HCEC 1CT (cell line): ENCODE data around the gene AFF4.
A peak's percentile ranks its signal among the peaks of the same experiment; 100 is the strongest.
"Not testable (repeated sequence)": the region's sequence is repeated elsewhere in the genome, so short reads cannot be mapped to it uniquely, and the experiment has no call there.

ENCODE experiments used
- DNase-seq: peaks from one replicate; pipeline ENCODE4 v3.0.0-alpha.2; 2017

AFF4 gene

DNA sequence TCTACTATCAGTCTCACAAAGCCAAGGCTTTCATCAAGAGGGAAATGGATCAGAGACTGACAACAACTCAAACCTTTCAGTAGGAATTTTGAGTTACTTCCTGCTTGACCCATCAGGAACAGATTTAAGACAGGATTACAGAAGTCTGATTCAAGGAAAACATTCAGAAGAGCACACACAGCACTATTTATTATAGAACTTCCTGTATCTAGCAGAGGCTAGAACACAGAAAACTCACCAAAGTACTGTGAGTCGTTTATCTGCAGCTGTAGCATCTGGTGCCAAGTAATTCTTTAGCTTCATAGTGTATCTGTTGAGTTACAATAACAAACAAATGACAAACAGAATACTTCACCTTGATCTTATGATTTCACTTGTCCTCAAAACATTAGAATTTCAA, 76.2 kb downstream of the AFF4 start:
- no peak for DNase-seq

DNA sequence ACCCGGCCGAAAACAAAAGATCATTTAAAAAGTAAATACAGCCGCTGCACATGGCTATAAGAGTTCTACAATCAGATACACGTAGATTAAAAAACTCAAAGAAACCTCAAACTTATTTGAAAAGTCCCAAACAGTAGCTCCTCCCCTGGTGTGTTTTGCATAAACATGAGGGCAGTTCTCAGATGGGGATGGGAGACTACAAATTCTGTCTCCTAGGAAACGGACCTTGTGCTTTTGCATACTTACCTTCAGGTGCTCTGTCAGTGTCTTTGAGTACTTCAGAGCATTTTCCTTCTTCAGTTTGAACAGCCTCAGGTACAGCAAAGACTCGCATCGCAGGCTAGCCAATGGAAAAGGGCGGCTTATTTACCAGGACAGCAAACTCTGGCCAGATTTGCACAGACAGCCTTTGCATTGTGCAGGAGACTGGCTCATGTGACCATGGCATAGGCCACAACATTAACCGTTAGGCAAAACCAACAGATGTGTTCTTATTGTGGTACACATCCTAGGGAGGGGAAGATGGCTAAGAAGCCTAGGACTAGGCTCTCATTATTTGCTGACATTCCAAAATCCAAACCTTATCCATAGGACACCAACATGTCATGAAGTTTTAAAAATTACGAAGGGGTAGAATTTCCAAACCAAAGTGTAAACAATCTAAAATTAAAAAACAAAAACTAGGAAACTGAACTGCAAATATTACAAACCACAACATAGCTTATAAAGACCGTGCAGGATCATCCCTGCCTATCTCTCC, 77.2 kb downstream of the AFF4 start:
- no peak for DNase-seq

DNA sequence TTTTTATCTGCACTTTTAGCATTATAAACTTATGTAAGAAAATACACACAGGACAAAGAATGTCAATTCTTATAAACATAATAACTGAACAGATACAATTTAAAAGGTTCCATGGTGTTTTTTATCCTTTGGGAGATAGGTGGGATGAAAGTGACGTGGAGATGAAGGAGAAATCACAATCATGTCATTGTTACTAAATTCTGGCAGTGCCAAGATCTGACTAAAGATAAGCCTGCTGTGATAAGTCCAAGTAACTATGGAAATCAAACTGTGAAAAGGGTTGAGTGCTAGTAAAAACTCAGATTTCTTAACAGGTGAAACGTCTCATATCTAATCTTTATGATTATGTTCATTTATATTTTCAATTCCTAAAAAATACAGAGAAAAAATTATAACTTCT, 78.9 kb downstream of the AFF4 start:
- DNase-seq, result no peak

DNA sequence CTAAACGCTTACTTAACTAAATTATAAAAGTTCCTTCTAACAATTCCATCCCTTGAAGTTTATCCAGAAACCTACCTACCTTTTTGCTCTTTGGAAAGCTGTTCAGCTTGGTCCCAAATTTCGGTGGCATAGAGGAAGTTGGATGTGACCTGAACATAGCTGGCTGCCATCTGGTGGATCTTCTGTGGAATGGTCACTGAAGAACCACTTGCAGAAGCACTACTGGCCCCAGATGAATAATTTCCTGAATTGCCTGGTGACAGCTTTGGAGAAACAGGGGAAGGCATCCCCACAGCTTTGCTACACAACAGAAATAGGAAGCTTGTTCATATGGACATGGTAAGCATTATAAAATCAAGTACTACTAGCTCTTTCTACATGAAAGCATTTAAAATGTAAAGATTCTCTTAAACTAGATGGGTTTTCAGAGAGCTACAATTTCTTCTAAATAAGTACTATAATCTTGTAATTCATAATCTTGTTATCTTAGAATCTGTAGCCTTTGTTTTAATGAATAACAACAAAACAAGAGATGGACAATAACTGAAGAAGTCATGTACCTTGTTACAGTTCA, 80.1 kb downstream of the AFF4 start:
- peak; percentile 69 for DNase-seq

DNA sequence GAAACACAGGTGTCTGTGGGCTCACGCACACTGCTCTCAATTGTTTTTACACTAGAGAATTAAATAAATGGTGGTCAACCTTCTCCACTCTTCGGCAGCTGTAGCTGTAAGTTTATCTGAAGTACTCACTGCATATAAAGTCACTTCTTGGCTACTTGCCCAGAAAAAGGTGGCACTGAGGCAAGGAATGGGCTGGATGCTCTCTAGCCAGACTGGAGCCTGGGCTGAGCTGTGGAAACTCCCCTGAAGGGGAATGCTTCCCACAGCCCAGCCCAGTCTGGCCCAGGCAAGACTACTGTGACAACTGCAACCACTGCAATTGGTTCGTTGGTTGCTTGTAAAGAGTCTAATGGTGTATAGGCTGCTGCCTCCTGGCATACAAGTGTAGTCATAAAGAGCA, 85.5 kb downstream of the AFF4 start:
- no peak for DNase-seq

DNA sequence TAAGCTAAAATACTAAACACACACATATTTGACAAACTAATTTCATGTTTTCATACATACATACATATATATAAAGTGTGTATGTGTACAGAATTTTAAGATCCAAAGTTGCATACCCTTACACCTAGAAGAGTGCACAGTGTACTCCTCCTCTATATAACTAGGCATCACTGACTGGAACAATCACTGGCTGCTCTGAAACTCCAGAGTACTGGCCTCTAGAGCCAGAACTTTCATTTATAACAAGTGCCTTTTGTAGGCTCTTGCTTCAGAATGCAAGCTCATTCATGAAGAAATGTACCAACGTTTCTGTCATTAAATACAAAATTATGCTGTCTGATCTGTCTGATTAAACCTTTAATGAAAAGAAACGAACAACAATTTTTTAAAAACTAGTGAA, 86.0 kb downstream of the AFF4 start:
- DNase-seq, result no peak

DNA sequence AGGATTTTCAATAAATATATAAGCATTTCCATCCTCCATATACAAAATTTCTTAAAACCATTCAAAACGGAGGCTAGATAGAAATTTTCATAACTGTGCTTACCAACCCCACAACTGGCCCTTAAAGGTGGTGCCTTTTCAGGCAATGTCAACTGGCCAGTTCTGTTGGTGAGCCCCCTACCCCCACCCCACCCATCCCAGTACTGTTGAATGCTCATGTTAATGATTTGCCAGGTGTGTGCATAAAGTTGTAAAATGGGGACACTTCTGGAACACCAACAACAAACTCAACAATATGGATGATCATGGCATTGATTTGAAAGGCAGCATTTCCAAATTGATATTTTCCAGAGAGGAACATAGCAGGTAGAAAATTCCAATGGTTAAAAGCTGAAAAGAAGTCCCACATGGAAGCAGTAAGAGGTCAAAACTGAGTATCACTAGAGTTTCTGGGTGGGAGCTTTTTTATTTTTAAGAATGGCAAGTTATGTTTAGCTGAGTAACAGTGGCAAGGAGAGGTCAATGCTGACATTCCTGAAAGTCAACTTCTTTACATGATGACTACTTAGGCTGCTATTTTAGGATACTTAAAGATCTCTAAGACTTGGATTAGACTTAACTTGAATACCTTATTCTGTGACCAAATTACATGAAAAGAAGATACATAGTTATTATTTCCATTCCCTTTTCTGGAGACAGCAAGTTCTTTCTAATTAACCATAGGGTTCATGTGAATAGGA, 87.2 kb downstream of the AFF4 start:
- peak; percentile 13 for DNase-seq

DNA sequence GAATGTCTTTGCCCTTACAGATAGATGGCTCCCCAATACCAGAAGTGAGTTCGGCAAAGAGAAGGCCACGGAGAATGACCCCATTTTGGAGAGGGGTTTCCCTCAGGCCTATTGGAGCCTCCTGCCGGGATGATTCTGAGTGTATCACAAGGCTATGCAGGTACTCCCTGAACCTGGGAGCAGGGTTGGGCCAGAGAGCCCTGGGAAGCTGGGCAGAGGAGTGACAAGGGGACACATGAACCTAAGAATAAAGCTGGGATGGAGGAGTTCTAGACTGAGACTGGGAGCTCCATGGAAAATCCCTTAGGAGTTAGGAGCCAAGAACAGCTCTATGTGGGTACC, 89.5 kb downstream of the AFF4 start:
- DNase-seq, result no peak

DNA sequence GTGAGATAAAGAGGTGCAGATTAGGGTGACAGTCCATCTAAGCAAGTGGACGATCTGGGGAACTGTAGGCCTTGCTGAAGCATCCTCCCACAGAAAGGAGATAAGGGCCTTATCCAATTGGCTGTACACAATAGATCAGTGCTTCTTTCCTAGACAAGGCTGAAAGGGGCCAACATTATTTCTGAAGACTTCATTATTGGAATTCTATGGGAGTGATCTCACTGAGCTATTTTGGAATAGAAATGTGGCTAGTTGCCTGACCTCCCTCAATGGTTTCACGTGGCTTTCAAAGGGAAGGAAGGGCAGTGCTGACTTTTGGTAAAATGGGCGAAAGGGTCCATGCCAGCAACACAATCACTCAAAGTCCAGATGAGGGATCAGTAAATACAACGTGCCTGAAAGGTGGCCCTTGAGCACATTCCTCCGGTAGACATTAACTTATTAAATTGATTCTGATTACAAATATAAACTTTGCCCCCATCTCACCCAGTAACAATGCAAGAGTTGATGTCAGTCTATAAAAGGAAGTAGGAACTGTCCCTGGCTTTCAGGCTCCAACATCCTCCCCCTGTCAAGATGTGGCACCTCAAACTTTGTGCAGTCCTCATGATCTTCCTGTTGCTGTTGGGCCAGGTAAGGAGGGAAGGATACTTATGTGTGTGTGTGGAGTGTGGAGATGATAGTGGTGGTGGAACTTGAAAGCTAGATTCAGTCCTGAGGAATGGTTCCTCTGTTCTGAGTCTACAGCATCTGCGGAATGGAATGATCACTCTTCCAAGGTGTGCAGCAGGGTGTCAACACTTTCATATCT, 90.1 kb downstream of the AFF4 start, which contains the start of gene LEAP2:
LEAP2 (plus strand) TSS at position 550 of the 811 bp plus-strand sequence; CDS start at position 577, 27 bp downstream.
- no peak for DNase-seq

DNA sequence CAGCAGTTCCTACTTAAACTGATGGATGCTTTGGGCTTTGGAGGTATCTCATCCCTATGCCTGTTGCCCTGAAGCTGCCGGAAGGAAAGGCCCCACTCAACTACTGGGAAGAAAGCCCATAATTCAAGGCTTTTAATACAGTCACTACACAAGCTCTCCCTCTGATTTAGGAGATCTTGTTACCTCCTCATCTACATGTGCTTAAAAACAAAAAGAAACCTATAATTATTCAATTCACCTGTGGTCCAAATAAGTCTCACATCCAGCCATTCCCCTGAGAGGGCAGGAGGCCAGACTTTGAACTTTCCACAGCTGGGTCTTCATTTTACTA, 90.7 kb downstream of the AFF4 start:
- no peak for DNase-seq

DNA sequence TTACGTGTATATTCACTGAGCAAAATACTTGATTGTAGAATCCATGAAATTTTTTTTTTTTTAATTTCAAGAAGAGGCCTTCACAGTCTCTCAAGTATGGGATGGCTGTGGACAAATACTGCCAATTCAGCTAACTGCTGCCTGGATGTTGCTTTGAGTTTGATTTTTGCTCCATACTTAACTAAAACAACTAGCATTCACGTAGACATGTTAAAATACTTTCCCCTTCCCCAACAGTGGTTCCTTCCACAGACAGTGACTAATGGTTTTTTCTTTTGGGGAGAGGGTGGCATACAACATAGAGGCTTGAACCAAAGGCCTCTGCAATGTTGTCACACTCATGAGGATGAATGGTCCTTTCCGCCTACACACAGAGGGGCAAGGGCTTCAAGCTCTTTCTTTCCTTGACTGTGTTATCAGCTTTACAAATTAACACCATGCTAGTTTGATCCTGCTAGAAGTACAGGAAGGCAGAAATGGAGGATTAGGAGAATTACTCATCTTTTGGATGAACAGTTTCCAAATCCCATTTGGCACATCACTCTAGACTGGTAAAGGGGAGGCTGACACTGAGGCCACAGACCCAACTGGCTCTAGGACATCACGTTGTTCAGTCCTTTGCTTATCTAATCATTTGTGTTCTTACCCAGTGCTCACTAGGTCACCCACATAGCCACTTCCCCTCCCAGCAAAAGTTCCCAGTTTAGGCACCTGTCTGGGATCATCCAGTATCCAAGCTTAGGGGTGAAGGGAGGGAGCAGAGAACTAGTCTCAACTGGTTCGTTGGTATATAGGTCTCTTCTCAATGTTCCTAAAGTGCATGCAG, 91.8 kb downstream of the AFF4 start:
- no peak for DNase-seq

DNA sequence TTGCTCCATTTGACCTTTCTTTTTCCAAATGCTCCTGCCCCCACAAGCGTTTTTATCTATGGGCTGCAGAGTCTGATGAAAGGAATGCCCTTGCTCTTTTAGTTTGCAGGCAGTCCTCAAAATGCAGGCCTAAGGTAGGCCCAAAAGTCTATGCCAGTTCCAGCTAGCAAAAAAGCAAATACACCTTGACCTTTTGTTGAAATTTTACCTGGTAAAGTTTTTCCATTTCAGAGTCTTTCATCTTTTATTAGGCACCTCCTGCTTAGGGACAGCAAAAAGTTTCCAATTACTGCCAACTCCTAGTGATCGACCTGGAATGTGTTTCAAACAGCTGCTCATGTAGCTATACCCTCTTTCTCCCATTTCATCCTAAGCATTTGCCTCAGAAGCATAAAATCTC, 92.6 kb downstream of the AFF4 start:
- no peak for DNase-seq

DNA sequence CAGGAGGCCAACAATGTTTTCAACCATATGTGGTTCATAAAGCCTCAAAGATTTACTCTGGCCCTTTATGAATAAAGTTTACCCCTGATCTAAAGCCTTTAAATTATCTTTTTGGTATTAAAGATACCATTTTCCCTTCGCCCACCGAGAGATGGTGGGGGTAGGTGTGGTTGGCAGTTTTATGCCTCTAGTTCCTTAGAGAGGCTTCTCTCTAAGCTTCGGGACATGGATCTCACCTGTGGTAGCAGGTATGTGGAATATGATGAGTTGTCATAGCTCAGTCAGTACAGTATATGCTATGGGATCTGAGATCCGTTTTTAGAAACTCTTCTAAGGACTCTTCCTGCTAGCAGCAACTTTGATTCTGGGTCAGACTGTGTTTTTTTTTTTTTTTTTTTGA, 94.7 kb downstream of the AFF4 start:
- no peak for DNase-seq

DNA sequence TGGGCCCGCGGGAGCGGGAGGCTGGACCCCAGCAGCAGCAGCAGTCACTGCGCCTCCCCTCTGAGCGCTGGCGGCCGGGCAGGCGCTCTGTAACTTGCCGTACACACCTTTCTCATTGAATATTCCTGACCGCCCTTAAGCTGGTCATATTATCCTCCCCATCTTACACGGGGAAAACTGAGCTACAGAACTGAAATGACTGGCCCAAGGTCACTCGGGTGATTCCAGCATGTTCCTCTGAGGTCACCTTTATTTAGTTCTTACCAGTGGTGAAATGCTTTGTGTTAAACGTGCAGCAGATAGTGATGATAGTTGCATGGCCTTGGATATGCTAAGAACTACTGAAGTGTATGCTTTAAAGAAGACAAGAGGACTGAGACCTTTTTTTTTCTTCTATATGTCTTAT, 96.4 kb downstream of the AFF4 start:
- DNase-seq, result no peak

DNA sequence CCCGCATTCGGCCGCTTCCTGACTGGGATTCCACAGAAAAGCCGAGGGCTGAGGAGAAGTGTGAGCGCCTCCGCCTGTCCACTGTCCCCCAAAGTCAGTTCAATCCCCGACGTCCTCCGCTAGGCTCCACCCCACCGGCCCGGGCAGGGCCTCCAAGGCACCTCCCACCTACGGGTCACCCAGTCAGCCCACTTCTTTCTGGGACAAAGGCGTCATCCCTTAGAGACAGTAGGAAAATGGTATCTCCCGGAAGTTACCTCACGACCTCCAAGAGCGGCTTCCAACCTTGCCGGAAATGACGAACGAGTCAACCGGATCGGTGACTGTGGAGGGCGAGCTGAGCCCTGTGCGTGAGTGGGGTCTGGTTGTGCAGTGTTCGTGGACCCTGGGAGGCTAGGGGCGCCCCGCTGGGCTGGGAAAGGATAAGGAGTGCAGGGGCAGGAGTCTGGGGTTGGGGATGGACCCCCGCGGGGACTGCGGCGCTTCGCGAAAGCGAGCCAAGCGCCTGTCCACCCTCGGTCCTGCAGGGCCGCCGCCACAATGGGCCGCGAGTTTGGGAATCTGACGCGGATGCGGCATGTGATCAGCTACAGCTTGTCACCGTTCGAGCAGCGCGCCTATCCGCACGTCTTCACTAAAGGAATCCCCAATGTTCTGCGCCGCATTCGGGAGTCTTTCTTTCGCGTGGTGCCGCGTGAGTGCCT, 96.9 kb downstream of the AFF4 start, which contains the start of the genes GDF9 and UQCRQ:
GDF9 (minus strand) TSS at position 128 of the 704 bp plus-strand sequence. CDS start 1,936 bp downstream, outside the sequence.
UQCRQ (plus strand) TSS at position 301 of the 704 bp plus-strand sequence; CDS start at position 541, 240 bp downstream.
- peak; percentile 100 for DNase-seq

DNA sequence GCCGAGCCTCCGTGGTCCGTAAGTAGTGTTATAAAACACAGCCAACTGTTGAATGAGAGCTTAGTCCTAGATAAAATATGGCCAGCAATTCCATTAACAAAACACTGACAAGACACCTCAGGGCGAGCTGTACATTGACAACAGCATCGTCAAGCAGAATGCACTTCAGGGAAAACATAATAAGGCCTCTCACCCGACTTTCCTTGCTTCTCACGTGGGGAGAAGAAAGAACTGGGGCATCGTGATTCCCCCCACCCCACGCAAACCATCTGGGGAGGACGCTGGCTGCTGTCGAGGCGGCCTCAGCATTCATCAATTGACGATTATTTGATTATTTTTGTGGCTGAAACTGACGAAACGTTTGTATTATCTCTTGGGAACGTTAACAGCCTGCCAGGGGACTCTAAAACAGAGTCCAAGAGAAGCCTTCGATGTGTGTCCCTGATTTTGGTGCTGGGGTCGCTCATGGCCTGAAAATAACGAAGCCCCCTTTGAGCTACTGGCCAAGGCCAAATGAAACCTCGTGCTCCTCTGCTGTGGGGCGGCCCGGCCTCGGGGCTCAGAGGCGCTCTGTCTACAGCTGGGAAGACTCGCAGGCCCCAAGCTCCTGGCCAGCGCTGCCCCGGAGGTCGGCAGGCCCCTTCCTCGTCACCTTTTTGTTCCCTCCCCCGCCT, 97.6 kb downstream of the AFF4 start:
- DNase-seq, result no peak

DNA sequence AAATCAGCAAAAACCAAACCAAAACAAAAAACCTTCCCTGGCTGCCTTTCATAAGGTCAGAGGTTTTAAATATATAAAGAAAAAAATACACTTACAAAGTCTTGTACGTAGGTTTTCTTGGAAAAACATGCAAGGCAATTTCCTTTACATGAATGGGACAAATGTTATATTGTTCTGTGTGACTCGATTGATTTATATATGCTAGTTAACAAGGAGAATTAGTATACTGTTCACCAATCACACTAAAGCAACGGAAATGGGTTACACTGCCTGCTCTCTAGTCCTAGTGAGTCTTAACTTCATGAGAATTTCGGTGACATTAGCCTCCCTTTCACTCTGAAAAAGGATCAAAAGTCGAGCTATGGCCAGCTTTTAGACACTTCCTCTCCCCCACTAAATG, 102.7 kb downstream of the AFF4 start:
- DNase-seq, result no peak

DNA sequence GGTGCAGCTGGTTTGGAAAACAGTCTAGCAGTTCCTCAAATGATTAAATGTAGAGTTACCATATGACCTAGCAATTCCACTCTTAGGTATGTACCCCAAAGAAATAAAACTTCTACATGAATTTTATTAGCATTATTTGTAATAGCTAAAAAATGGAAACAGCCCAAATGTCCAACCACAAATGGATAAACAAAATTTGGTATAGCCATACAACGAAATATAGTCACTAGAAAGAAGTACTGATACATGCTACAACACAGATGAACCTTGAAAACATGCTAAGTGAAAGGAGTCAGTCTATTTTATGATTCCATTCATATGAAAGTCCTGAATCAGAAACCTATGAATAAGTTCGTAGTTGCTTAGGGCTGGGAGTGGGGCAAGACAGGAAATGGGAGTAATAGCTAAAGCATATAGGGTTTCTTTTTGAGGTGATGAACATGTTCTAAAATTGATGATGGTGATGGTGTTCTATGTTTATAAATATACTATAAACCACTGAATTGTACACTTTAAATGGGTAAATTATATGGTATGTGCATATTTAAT, 103.5 kb downstream of the AFF4 start:
- DNase-seq, result peak; percentile 28

DNA sequence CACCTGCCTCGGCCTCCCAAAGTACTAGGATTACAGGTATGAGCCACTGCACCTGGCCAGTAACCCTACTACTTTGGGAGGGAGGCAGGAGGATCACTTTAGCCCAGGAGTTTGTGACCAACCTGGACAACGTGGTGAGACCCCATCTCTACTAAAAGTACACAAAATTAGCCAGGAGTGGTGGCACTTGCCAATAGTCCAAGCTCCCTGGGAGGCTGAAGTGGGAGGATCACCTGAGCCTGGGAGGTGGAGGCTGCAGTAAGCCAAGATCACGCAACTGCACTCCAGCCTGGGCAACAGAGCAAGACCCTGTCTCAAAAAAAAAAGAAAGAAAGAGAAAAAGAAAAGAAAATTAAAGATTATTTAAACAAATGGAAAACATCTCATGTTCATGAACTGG, 107.4 kb downstream of the AFF4 start:
- DNase-seq, result no peak

DNA sequence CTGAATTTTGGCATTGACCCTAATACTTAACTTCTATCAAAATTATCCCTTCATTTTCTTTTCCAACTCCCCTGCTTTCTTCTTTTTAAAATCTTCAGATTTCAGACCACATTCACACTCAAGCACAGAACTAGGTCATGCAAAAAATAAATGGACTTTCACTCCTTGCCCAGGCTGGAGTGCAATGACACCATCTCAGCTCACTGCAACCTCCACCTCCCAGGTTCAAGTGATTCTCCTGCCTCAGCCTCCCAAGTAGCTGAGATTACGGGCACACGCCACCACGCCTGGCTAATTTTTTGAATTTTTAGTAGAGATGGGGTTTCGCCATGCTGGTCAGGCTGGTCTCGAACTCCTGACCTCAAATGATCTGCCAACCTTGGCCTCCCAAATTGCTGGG, 108.4 kb downstream of the AFF4 start:
- not testable (repeated sequence) for DNase-seq

DNA sequence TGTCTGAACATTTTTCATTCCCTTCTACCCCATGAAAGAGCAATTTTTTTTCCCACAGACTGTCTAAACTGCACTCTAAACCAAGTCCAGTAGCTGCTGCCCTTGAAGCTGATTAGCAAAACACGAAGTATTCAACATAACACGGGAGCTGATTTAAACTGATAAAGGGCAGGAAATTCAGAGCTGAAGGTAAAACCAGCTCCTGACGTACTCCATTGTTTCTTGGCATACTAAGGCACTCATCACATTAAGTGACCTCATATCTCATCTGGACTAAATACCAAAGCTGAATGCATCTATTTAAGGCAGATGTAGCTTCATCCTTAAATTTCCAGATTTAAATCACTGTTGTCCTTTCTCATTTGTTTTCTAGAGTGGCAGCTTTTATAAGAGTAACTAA, 109.1 kb downstream of the AFF4 start:
- no peak for DNase-seq
